GM23338 (cell line): ENCODE results near the gene PBX3. TPM values are rescaled to one million over a fixed set of nuclear protein-coding genes. Genes with fewer than 3 reads are reported as not detected.
A peak's percentile ranks its signal among the peaks of the same experiment; 100 is the strongest.

Source experiments
- ATAC-seq: fragments of 200-7000 bp; cut with Tn5 transposase; 3 replicates; pipeline ENCODE4 v1.9.1; 2020
- DNase-seq: peaks from one replicate; pipeline ENCODE4 v3.0.0-alpha.2; 2015; ENCODE audit warnings: low spot score
- H2AFZ ChIP-seq: fragments of 200-600 bp; sonication (generic); 2 replicates; pipeline ENCODE4 v1.8.0; 2016; ENCODE audit warnings: antibody characterized with exemption, mild to moderate bottlenecking, moderate library complexity
- H3F3A ChIP-seq: fragments of 200-600 bp; sonication (generic); replicated peaks from 2 replicates; pipeline ENCODE4 v1.8.0; 2017; ENCODE audit warnings: antibody characterized with exemption, mixed run types, low read depth
- H3K27ac ChIP-seq: fragments of 200-600 bp; sonication (generic); 2 replicates; pipeline ENCODE4 v1.6.1; 2016; ENCODE audit warnings: low read depth
- H3K27me3 ChIP-seq: fragments of 200-600 bp; sonication (generic); 2 replicates; pipeline ENCODE4 v1.8.0; 2016; ENCODE audit warnings: mild to moderate bottlenecking, mixed run types, moderate library complexity; ENCODE audit not compliant: insufficient read depth
- H3K36me3 ChIP-seq: fragments of 200-600 bp; sonication (generic); 2 replicates; pipeline ENCODE4 v1.8.0; 2016; ENCODE audit warnings: mild to moderate bottlenecking; ENCODE audit not compliant: insufficient read depth
- H3K4me1 ChIP-seq: fragments of 200-600 bp; sonication (generic); 2 replicates; pipeline ENCODE4 v1.8.0; 2016; ENCODE audit warnings: mild to moderate bottlenecking, moderate library complexity; ENCODE audit not compliant: insufficient read depth
- H3K4me2 ChIP-seq: fragments of 200-600 bp; sonication (generic); 2 replicates; pipeline ENCODE4 v1.7.1; 2017; ENCODE audit warnings: mixed run types
- H3K4me3 ChIP-seq: fragments of 200-600 bp; sonication (generic); 2 replicates; pipeline ENCODE4 v1.6.1; 2016; ENCODE audit warnings: mixed run types
- H3K79me2 ChIP-seq: fragments of 200-600 bp; sonication (generic); replicated peaks from 2 replicates; pipeline ENCODE4 v1.8.0; 2017; ENCODE audit warnings: mild to moderate bottlenecking; ENCODE audit not compliant: insufficient read depth
- H3K9me2 ChIP-seq: fragments of 200-600 bp; sonication (generic); 2 replicates; pipeline ENCODE4 v1.8.0; 2017; ENCODE audit not compliant: insufficient read depth
- H4K20me1 ChIP-seq: fragments of 200-600 bp; sonication (generic); replicated peaks from 2 replicates; pipeline ENCODE4 v1.8.0; 2017; ENCODE audit warnings: mild to moderate bottlenecking; ENCODE audit not compliant: insufficient read depth
- H3K27ac Mint-ChIP-seq: 2 replicates; pipeline ENCODE4 v1.8.0; 2020; ENCODE audit warnings: inconsistent platforms, mild to moderate bottlenecking, moderate library complexity, mixed read lengths
- H3K27me3 Mint-ChIP-seq: 3 replicates; pipeline ENCODE4 v1.8.0; 2022; ENCODE audit warnings: low read depth, mild to moderate bottlenecking, moderate library complexity, mixed read lengths, inconsistent platforms; ENCODE audit not compliant: insufficient read depth, poor library complexity
- H3K36me3 Mint-ChIP-seq: 3 replicates; pipeline ENCODE4 v1.8.0; 2021; ENCODE audit warnings: low read depth, mild to moderate bottlenecking, inconsistent platforms, moderate library complexity, mixed read lengths
- H3K4me1 Mint-ChIP-seq: 3 replicates; pipeline ENCODE4 v1.8.0; 2020; ENCODE audit warnings: mild to moderate bottlenecking, inconsistent platforms, mixed read lengths
- H3K4me3 Mint-ChIP-seq: 3 replicates; pipeline ENCODE4 v1.8.0; 2021; ENCODE audit warnings: moderate library complexity, mild to moderate bottlenecking, inconsistent platforms, mixed read lengths
- H3K9me3 Mint-ChIP-seq: 3 replicates; pipeline ENCODE4 v1.8.0; 2020; ENCODE audit warnings: moderate library complexity, mild to moderate bottlenecking, inconsistent platforms, mixed read lengths
- CREB1 ChIP-seq: fragments of 250-450 bp; sonication (Bioruptor Pico); IDR thresholded peaks from 2 replicates; pipeline ENCODE4 v1.5.0; 2020; ENCODE audit warnings: low read depth, mild to moderate bottlenecking, moderate library complexity
- ETS1 ChIP-seq: IDR thresholded peaks from 2 replicates; pipeline ENCODE4 v1.6.1; 2016; ENCODE audit warnings: antibody characterized with exemption
- EZH2 ChIP-seq: fragments of 200-600 bp; sonication (generic); IDR thresholded peaks from one replicate; pipeline ENCODE4 v1.8.0; 2017; ENCODE audit warnings: antibody characterized with exemption, mild to moderate bottlenecking, low read depth; ENCODE audit not compliant: unreplicated experiment
- EZH2phosphoT487 ChIP-seq: fragments of 200-600 bp; sonication (generic); IDR thresholded peaks from one replicate; pipeline ENCODE4 v1.8.1; 2018; ENCODE audit warnings: antibody characterized with exemption; ENCODE audit not compliant: unreplicated experiment
- JUNB ChIP-seq: IDR thresholded peaks from one replicate; pipeline ENCODE4 v1.6.1; 2016; ENCODE audit warnings: antibody characterized with exemption; ENCODE audit not compliant: unreplicated experiment
- NANOG ChIP-seq: IDR thresholded peaks from 2 replicates; pipeline ENCODE4 v1.6.1; 2016; ENCODE audit warnings: antibody characterized with exemption, borderline replicate concordance
- STAT1 ChIP-seq: IDR thresholded peaks from one replicate; pipeline ENCODE4 v1.6.1; 2016; ENCODE audit warnings: antibody characterized with exemption; ENCODE audit not compliant: unreplicated experiment
- ZNF331 ChIP-seq: fragments of 250-450 bp; sonication (Bioruptor Pico); IDR thresholded peaks from 2 replicates; pipeline ENCODE4 v1.5.0; 2020; ENCODE audit warnings: low read depth, mild to moderate bottlenecking, moderate library complexity
- polyA plus RNA-seq: library from polyadenylated mRNA; unstranded; fragments of >200 nt; fragmentation: Nextera tagmentation; extraction: Ambion mirVana; gene quantifications from 2 replicates; pipeline ENCODE4 v1.2.1, GENCODE V29; 2016
- total RNA-seq: library from RNA; depleted of rRNA; stranded (reverse); fragments of >200 nt; shearing (Covaris generic); gene quantifications from 2 replicates; pipeline ENCODE4 v1.2.3, GENCODE V29; 2014
- TF ChIP-seq, protein P1 (sequence below): fragments of 250-450 bp; sonication (Bioruptor Pico); IDR thresholded peaks from 2 replicates; pipeline ENCODE4 v1.5.0; 2020; ENCODE audit warnings: mild to moderate bottlenecking, moderate library complexity

The PBX3 gene
- total and polyA plus RNA-seq, 2 experiments from 2014 or later, result 28.9 to 50.5 TPM

- TF ChIP-seq, protein P1, sequence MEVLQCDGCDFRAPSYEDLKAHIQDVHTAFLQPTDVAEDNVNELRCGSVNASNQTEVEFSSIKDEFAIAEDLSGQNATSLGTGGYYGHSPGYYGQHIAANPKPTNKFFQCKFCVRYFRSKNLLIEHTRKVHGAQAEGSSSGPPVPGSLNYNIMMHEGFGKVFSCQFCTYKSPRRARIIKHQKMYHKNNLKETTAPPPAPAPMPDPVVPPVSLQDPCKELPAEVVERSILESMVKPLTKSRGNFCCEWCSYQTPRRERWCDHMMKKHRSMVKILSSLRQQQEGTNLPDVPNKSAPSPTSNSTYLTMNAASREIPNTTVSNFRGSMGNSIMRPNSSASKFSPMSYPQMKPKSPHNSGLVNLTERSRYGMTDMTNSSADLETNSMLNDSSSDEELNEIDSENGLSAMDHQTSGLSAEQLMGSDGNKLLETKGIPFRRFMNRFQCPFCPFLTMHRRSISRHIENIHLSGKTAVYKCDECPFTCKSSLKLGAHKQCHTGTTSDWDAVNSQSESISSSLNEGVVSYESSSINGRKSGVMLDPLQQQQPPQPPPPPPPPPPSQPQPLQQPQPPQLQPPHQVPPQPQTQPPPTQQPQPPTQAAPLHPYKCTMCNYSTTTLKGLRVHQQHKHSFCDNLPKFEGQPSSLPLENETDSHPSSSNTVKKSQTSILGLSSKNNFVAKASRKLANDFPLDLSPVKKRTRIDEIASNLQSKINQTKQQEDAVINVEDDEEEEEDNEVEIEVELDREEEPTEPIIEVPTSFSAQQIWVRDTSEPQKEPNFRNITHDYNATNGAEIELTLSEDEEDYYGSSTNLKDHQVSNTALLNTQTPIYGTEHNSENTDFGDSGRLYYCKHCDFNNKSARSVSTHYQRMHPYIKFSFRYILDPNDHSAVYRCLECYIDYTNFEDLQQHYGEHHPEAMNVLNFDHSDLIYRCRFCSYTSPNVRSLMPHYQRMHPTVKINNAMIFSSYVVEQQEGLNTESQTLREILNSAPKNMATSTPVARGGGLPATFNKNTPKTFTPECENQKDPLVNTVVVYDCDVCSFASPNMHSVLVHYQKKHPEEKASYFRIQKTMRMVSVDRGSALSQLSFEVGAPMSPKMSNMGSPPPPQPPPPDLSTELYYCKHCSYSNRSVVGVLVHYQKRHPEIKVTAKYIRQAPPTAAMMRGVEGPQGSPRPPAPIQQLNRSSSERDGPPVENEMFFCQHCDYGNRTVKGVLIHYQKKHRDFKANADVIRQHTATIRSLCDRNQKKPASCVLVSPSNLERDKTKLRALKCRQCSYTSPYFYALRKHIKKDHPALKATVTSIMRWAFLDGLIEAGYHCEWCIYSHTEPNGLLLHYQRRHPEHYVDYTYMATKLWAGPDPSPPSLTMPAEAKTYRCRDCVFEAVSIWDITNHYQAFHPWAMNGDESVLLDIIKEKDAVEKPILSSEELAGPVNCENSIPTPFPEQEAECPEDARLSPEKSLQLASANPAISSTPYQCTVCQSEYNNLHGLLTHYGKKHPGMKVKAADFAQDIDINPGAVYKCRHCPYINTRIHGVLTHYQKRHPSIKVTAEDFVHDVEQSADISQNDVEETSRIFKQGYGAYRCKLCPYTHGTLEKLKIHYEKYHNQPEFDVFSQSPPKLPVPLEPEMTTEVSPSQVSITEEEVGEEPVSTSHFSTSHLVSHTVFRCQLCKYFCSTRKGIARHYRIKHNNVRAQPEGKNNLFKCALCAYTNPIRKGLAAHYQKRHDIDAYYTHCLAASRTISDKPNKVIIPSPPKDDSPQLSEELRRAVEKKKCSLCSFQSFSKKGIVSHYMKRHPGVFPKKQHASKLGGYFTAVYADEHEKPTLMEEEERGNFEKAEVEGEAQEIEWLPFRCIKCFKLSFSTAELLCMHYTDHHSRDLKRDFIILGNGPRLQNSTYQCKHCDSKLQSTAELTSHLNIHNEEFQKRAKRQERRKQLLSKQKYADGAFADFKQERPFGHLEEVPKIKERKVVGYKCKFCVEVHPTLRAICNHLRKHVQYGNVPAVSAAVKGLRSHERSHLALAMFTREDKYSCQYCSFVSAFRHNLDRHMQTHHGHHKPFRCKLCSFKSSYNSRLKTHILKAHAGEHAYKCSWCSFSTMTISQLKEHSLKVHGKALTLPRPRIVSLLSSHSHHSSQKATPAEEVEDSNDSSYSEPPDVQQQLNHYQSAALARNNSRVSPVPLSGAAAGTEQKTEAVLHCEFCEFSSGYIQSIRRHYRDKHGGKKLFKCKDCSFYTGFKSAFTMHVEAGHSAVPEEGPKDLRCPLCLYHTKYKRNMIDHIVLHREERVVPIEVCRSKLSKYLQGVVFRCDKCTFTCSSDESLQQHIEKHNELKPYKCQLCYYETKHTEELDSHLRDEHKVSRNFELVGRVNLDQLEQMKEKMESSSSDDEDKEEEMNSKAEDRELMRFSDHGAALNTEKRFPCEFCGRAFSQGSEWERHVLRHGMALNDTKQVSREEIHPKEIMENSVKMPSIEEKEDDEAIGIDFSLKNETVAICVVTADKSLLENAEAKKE (CRISPR knock-in tag), result no peak
- TF ChIP-seq NANOG (no peak), ZNF331 (CRISPR knock-in tag) (no peak), JUNB (no peak), STAT1 (no peak), EZH2phosphoT487 (no peak), EZH2 (no peak)
These were observed 39.7 kb upstream of the PBX3 start (continued) for GRCh38 chr9:125707472-125707804.

GRCh38 chr9:125726456-125727132 is 20.6 kb upstream of the PBX3 start:
- ATAC-seq, result no peak
- Histone ChIP-seq H3F3A (no peaks in the 10 kb centered on the region), H3K27ac (no peak overlapping the region), H3K79me2 (no peaks in the 10 kb centered on the region), H4K20me1 (no peaks in the 10 kb centered on the region), H3K4me1 (peaks cover 7% of the 10 kb centered on the region), H3K4me3 (no peak overlapping the region), H2AFZ (peak overlapping the region; percentile 84; the same call in 1 of the 2 replicates), H3K4me2 (no peak overlapping the region), H3K27me3 (no peaks in the 10 kb centered on the region), H3K9me2 (0 out of 2 replicates have a peak, but pooled peaks cover 3% of the 10 kb centered on the region), H3K36me3 (no peaks in the 10 kb centered on the region)
- Mint-ChIP-seq H3K4me1 (peaks cover 4% of the 10 kb centered on the region; the same call in 2 of the 3 replicates), H3K27me3 (peaks cover 8% of the 10 kb centered on the region), H3K36me3 (no peaks in the 10 kb centered on the region; the same call in 2 of the 3 replicates), H3K4me3 (no peak overlapping the region), H3K9me3 (no peaks in the 10 kb centered on the region; the same call in 2 of the 3 replicates), H3K27ac (no peak overlapping the region)
- no peak for DNase-seq
- TF ChIP-seq ETS1, result no peak
- TF ChIP-seq CREB1 (CRISPR knock-in tag), result no peak
